GM18499 (cell line): Measurements from ENCODE around the gene FSHR.

ENCODE experiments used
- ATAC-seq: cut with Tn5 transposase; IDR thresholded peaks from one replicate; pipeline ENCODE4 v1.9.1; 2021; ENCODE audit warnings: moderate number of reproducible peaks; ENCODE audit not compliant: insufficient read depth, unreplicated experiment

The FSHR gene, protein sequence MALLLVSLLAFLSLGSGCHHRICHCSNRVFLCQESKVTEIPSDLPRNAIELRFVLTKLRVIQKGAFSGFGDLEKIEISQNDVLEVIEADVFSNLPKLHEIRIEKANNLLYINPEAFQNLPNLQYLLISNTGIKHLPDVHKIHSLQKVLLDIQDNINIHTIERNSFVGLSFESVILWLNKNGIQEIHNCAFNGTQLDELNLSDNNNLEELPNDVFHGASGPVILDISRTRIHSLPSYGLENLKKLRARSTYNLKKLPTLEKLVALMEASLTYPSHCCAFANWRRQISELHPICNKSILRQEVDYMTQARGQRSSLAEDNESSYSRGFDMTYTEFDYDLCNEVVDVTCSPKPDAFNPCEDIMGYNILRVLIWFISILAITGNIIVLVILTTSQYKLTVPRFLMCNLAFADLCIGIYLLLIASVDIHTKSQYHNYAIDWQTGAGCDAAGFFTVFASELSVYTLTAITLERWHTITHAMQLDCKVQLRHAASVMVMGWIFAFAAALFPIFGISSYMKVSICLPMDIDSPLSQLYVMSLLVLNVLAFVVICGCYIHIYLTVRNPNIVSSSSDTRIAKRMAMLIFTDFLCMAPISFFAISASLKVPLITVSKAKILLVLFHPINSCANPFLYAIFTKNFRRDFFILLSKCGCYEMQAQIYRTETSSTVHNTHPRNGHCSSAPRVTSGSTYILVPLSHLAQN

GRCh38 chr2:49154140-49154539, at the start of gene FSHR:
Gene FSHR (minus strand): TSS chr2:49154515. CDS start chr2:49154417, 98 bp downstream.
- no peak for ATAC-seq

DNA sequence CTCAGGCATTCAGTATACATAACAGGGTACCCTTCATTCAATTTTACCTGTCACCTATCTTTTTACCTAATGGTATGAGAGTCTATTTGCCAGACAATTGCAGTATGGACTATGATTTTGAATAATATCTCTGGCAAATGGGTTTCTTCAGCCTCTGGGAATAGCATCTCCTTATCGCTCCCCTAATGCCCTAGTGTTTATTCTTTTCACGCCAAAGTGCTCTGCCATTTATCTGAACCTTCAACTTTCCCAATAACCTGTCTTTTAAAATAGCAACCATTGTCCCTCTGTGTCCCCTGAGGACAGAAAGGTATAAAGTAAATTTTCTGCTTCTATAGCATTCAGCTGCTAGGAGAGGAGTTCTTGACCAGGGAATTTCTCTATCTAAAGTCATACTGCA, 45.0 kb upstream of the FSHR start:
- ATAC-seq: no peak

GRCh38 chr2:49194701-49195100, 40.4 kb upstream of the FSHR start:
- no peak for ATAC-seq

GRCh38 chr2:49192036-49192435, 37.7 kb upstream of the FSHR start:
- ATAC-seq: no peak

- ATAC-seq: no peak
Measured at GRCh38 chr2:49189512-49190225, 35.4 kb upstream of the FSHR start.

DNA sequence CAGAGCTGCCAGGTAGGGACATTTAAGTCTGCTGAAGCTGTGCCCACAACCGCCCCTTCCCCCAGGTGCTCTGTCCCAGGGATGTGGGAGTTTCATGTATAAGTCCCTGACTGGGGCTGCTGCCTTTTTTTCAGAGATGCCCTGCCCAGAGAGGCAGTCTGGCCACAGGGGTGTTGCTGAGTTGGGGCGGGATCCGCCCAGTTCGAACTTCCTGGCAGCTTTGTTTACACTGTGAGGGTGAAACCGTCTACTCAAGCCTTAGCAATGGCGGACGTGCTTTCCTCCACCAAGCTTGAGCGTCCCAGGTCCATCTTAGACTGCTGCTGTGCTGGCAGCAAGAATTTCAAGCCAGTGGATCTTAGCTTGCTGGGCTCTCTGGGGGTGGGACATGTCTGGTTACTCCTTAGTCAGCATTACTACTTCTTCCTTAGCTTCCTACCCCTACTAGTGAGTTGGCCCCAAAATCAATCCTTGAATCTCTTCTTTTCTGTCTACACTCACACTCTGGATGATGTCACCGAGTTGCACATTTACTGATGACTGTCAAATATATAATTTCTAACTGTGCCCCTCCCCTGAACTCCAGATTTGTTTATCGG, 31.8 kb upstream of the FSHR start:
- no peak for ATAC-seq

DNA sequence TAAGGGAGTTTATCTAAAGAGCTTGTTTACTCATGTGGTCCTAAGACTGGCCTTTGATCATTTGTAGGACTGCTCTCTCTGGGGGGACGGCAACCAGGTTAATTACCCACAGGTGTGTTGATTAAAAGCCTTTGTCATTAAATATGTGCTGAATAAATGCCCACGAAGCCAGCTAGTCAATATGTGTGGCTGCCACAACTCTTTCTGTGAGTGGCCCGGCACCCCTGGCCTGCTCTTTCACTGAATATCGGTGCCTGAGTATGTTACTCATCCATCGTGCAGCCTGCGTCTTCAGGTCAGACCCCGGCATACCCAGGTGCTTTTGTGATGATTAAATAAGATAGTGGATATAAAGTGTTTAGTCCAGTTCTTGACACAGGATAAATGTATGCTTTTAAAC, 24.3 kb upstream of the FSHR start:
- ATAC-seq: no peak

GRCh38 chr2:49177194-49177593, 22.9 kb upstream of the FSHR start:
- ATAC-seq: no peak

DNA sequence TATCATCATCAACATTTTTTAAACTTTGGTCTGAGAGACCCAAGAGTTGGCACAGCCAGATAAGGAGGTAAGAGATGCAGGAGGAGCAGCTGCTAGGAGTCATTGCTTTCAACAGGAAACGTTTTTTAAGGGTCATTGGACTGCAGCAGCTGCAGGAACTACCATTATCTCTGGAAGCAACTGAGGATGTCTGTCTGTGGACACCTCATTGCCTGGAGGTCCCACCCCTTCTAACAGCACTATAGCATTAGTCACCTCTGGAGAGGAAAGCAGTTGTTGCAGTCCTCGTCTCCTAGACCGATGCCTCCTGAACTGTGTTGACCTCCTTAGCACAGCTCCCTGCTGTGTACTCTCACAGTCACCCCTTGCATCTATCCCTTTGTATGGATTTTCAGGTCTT, 21.5 kb upstream of the FSHR start:
- no peak for ATAC-seq

DNA sequence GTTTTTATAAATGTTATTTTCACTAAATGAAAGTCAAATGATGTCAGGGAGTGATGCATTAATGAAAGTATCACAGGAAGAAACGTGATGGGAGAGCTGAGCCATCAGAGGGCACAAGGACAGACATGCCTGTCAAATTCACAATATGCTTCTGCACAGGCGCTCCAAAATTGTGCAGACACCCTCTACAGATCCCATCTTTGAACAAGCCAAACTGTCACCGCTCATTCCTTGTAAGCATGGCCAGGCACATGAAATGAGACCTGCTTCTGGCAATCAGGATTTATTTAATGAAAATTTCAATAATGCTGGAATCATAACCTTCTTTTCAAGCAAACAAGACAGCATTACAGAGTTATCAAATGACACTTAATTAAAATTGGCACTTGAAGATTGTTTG, 20.4 kb upstream of the FSHR start:
- ATAC-seq: no peak

GRCh38 chr2:49167131-49167530, 12.8 kb upstream of the FSHR start:
- no peak for ATAC-seq

- ATAC-seq: no peak
Measured at GRCh38 chr2:49165662-49166061, 11.3 kb upstream of the FSHR start.

DNA sequence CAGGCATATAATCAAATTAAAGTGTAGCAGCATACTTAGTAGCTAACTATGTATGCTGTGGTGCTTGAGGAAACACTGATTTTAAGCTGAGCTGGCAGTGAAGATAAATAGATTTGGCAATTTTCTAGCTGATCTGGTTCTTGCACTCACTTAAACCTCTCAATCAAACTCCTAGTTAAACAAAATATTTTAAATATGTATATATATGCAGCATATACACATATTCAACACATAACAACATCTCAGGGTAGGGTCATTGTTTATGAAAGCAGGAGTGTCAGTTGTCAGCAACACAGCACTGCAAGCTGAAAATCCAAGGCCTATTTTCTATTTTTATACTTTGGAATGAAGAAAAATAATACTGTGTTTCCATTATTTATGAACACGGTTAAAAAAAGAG, 10.4 kb upstream of the FSHR start:
- no peak for ATAC-seq

- no peak for ATAC-seq
Measured at GRCh38 chr2:49162151-49162550, 7.8 kb upstream of the FSHR start.

- ATAC-seq: no peak
Measured at GRCh38 chr2:49154891-49155290, 576 bp upstream of the FSHR start.

DNA sequence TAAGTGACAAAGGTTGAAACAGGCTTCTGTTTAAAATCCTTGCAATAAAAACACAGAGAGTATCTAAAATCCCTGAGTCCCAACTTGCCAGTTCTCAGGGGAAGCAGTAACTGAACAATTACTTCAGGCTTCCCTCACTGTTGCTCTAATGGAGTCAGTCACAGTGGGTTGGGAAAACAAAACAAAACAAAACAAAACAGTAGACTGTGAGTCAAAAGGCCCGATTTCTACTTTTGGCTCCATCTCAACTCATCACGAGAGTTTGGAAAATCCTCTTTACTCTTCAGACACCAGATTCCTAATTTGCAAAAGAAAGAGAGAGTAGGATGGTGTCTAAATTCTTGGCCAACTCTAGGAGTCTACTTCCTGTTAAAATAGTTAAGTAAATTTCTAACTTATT, 1.1 kb downstream of the FSHR start:
- ATAC-seq: no peak

GRCh38 chr2:49152824-49153223, 1.5 kb downstream of the FSHR start:
- ATAC-seq: no peak

DNA sequence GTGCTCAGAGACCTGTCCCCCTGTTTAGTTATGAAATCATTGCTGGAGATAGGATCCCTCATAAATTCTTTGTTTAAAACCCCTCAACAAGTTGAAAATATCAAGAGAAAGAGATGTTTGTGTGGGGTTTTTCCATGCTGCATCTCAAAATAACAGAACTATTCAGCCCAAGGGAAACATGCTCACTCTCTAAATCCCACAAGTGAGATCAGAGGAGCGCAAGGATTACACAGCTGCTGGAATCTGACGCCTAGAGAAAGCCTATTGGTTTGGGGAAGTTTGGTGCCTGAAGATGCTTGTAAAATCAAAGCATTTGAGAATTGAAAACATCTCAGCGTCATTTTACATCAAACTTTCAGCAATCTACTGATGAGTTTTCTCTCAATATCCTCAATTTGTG, 7.9 kb downstream of the FSHR start:
- ATAC-seq: no peak

DNA sequence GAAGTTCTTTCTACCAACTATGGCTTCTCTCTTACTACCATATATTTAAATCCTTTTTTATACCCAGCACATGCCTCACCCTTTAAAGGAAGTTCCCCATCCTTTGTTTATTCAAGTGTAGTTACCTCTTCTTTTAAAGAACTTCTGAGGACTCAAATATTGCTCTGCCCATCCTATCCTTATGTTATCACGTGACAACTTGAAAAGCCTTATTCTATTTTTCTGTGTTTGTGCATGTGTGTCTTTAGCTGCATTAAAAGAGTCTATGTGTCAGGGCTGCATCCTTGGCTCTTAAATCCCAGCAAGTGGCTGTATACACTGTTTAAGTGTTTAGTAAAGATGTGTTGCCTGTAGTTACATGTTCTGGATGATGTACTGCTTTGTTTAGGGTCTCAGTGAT, 22.5 kb downstream of the FSHR start:
- no peak for ATAC-seq

DNA sequence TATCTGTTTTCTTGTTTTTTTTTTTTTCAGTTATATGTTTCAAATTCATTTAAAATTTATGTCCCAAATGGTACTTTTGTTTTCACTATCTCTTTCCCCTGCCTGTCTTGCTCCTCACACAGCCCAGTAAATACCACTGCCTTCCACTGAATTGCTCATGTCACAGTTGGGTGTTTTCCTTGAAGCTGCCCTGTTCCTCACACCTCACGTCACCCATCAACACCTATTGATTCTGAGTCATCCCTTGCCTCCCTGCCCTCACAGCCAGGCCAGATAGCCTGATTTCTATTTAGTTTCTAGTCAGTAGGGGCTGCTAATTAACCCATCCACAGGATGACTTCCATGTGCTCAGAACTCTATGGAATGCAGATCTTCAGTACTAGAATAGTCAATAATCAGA, 25.3 kb downstream of the FSHR start:
- peak; percentile 71 for ATAC-seq

GRCh38 chr2:49123600-49123999, 30.7 kb downstream of the FSHR start:
- ATAC-seq: no peak
